Measurements from ENCODE around the gene RAD23A. TPM values are rescaled to one million over a fixed set of nuclear protein-coding genes. Genes with fewer than 3 reads are reported as not detected.
"Not testable (repeated sequence)": the region's sequence is repeated elsewhere in the genome, so short reads cannot be mapped to it uniquely, and the experiment has no call there.

The RAD23A gene
- total RNA-seq, 4 donors from 2014 or later = 138 to 218 (median 181) TPM

DNA sequence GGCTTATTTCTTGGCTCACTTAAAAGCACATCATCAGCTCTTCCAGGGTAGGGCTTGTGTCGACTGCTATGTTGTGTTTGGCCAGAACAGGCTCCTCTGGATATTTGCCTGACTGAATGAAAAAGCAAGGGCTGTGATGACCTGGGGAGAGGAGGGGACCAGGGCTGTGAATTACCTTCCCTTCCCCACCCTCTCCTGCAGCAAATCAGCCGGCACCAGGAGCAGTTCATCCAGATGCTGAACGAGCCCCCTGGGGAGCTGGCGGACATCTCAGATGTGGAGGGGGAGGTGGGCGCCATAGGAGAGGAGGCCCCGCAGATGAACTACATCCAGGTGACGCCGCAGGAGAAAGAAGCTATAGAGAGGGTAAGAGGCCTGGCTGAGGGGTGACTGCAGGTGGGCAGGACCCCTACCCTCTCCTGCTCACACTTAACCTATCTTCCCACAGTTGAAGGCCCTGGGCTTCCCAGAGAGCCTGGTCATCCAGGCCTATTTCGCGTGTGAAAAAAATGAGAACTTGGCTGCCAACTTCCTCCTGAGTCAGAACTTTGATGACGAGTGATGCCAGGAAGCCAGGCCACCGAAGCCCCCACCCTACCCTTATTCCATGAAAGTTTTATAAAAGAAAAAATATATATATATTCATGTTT is 7.0 kb downstream of the RAD23A start:
- H3K4me1 ChIP-seq = peaks cover 39 to 71% (median 54%) of the 10 kb centered on the region in 4 donors
- WGBS = 53% methylated on average over 12 of the region's 12 CpGs

DNA sequence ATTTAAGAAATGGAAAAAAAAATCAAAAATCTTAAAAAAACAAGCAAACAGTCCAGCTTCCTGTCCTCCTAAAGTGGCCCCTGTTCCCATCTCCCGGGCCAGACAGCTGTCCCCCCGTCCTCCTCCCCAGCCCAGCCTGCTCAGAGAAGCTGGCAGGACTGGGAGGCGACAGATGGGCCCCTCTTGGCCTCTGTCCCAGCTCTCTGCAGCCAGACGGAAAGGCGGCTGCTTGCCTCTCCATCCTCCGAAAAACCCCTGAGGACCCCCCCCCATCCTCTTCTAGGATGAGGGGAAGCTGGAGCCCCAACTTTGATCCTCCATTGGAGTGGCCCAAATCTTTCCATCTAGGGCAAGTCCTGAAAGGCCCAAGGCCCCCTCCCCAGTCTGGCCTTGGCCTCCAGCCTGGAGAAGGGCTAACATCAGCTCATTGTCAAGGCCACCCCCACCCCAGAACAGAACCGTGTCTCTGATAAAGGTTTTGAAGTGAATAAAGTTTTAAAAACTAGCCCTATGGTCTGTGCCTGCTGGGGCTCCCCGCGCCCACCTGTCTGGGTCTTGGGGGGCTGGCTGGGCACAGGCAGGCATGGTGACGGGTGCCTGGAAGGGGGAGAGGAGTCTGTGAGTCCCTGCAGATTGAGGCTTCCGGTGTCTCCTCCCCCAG is 7.6 kb downstream of the RAD23A start:
- WGBS = 12% methylated on average over 7 of the region's 11 CpGs
- H3K36me3 ChIP-seq = peaks cover 28 to 71% (median 66%) of the 10 kb centered on the region in 4 donors
- H3K4me1 ChIP-seq = peaks cover 39 to 67% (median 51%) of the 10 kb centered on the region in 4 donors
- H3K9me3 ChIP-seq = no peaks in the 10 kb centered on the region
- DNase-seq (ENCODE audit: extremely low spot score) = no peak
- no peaks in the 10 kb centered on the region for H3K27me3 ChIP-seq
- H3K27ac ChIP-seq (replicated peaks in 1 of 4) = peak overlapping the region; percentile 41 to 96 (median 53)
- H3K4me3 ChIP-seq = no peak overlapping the region
- TF ChIP-seq POLR2A (IDR thresholded peaks at IDR 0.05; ENCODE audit: low read depth) (no peak), POLR2AphosphoS5 (IDR thresholded peaks at IDR 0.05) (no peak), EP300 (IDR thresholded peaks at IDR 0.05) (no peak)
- TF ChIP-seq, protein P1, sequence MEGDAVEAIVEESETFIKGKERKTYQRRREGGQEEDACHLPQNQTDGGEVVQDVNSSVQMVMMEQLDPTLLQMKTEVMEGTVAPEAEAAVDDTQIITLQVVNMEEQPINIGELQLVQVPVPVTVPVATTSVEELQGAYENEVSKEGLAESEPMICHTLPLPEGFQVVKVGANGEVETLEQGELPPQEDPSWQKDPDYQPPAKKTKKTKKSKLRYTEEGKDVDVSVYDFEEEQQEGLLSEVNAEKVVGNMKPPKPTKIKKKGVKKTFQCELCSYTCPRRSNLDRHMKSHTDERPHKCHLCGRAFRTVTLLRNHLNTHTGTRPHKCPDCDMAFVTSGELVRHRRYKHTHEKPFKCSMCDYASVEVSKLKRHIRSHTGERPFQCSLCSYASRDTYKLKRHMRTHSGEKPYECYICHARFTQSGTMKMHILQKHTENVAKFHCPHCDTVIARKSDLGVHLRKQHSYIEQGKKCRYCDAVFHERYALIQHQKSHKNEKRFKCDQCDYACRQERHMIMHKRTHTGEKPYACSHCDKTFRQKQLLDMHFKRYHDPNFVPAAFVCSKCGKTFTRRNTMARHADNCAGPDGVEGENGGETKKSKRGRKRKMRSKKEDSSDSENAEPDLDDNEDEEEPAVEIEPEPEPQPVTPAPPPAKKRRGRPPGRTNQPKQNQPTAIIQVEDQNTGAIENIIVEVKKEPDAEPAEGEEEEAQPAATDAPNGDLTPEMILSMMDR (IDR thresholded peaks at IDR 0.05) = no peak
- intact Hi-C loops (cut with DNase I) = no loop called here

More for the DNA sequence above, 7.0 kb downstream of the RAD23A start:
- no peak for DNase-seq (ENCODE audit: extremely low spot score)
- peak overlapping the region; percentile 41 to 96 (median 53) for H3K27ac ChIP-seq (replicated peaks in 1 of 4)
- peaks cover 31 to 78% (median 72%) of the 10 kb centered on the region in 4 donors for H3K36me3 ChIP-seq
- H3K9me3 ChIP-seq = no peaks in the 10 kb centered on the region
- intact Hi-C loops (cut with DNase I) = no loop called here
- no peaks in the 10 kb centered on the region for H3K27me3 ChIP-seq
- H3K4me3 ChIP-seq = no peak overlapping the region
- TF ChIP-seq POLR2A (IDR thresholded peaks at IDR 0.05; ENCODE audit: low read depth) = no peak

DNA sequence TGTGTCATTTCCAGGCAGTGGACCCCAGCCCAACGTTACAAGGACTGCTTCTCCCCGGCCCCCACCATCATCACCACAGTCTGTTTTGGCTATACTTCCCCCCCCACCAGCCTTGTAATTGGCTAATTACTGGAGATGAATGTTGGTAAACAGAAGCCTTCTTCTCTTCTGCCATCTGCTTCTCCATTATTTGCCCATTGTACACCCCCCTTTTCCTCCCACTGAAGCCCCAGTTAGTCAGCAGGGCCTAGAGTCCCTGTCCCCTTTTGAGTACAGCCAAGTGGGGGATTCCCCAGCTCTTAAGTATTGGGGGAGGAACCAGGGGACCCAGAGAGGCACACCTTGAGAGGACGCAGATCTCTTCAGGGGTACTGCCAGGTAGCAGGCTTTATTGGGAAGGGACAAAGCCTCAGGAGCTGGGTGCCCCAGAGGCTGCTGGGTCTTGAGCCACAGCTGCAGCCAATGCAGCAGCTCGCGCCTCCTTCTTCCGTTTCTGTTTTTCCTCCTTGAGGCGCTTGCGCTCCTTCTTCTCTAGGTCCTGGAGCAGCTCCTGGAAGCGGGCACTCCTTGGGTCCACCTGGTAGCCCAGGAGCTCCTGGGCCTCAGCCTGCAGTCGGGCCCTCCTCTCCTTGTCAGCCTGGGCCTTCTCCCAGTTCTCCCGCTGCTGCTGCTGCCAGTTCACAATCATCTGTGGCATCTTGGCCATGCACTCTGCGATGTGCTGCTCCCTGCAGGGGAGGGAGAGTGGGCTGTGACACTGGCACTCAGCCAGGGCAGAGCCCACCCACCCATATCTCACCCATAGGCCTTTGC is 8.3 kb downstream of the RAD23A start:
- peak overlapping the region in 3 of 4 donors; percentile 45 to 96 (median 61) for H3K27ac ChIP-seq (replicated peaks in 1 of 4)

DNA sequence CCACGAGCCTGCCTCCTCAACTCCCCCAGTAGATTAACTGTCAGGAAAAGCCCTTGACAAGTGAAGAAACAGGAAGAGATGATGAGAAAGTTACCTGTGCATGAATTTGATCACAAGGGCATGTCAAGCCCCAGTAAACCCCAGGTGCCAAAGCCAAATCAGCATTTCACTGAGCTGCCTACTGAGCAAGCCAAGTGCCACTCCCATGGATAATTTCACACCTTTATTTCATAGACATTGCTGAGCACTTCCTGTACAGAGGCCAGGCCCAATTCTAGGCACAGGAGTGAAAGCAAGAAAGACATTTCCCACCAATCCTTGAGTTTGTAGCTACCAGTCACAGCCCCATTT is 8.9 kb downstream of the RAD23A start:
- peak overlapping the region in 2 of 4 donors; percentile 45 to 96 for H3K27ac ChIP-seq (replicated peaks in 1 of 4)
- peaks cover 39 to 61% (median 51%) of the 10 kb centered on the region in 4 donors for H3K4me1 ChIP-seq
- no peaks in the 10 kb centered on the region for H3K9me3 ChIP-seq
- peaks cover 15 to 58% (median 53%) of the 10 kb centered on the region in 4 donors for H3K36me3 ChIP-seq
- TF ChIP-seq, protein P1 (IDR thresholded peaks at IDR 0.05) = no peak
- no peak for TF ChIP-seq POLR2A (IDR thresholded peaks at IDR 0.05; ENCODE audit: low read depth)
- TF ChIP-seq EP300 (IDR thresholded peaks at IDR 0.05) = no peak
- no peak for TF ChIP-seq POLR2AphosphoS5 (IDR thresholded peaks at IDR 0.05)
- DNase-seq (ENCODE audit: extremely low spot score) = no peak
- intact Hi-C loops (cut with DNase I) = no loop called here
- no peak overlapping the region for H3K4me3 ChIP-seq
- WGBS = 63% methylated on average over 1 of the region's 1 CpG
- no peaks in the 10 kb centered on the region for H3K27me3 ChIP-seq

More for the DNA sequence above, 8.3 kb downstream of the RAD23A start:
- H3K9me3 ChIP-seq = no peaks in the 10 kb centered on the region
- H3K4me3 ChIP-seq = no peak overlapping the region
- 54% methylated on average over 11 of the region's 12 CpGs for WGBS
- H3K36me3 ChIP-seq = peaks cover 21 to 64% (median 59%) of the 10 kb centered on the region in 4 donors
- DNase-seq (ENCODE audit: extremely low spot score) = no peak
- no peaks in the 10 kb centered on the region for H3K27me3 ChIP-seq
- H3K4me1 ChIP-seq = peaks cover 39 to 61% (median 51%) of the 10 kb centered on the region in 4 donors
- intact Hi-C loops (cut with DNase I) = no loop called here
- TF ChIP-seq, protein P1 (IDR thresholded peaks at IDR 0.05) = no peak
- TF ChIP-seq EP300 (IDR thresholded peaks at IDR 0.05) (no peak), POLR2AphosphoS5 (IDR thresholded peaks at IDR 0.05) (no peak), POLR2A (IDR thresholded peaks at IDR 0.05; ENCODE audit: low read depth) (no peak)

DNA sequence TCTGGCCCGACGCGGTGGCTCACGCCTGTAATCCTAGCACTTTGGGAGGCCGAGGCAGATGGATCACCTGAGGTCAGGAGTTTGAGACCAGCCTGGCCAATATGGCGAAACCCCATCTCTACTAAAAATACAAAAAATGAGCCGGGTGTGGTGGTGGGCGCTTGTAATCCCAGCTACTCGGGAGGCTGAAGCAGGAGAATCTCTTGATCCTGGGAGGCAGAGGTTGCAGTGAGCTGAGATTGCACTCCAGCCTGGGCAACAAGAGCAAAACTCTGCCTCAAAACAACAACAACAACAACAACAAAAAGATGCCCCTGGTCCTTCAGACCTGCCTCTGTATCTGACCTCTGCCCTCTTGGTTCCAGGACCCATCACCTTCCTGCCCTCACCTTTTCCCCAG is 9.9 kb downstream of the RAD23A start:
- H3K27ac ChIP-seq (replicated peaks in 1 of 4) = peak overlapping the region; percentile 89 to 96 (median 91)
- H3K9me3 ChIP-seq; H3K27me3 ChIP-seq; intact Hi-C loops (cut with DNase I); DNase-seq (ENCODE audit: extremely low spot score): not testable (repeated sequence)
- H3K36me3 ChIP-seq = peaks cover 5 to 48% (median 43%) of the 10 kb centered on the region in 4 donors
- peaks cover 39 to 61% (median 51%) of the 10 kb centered on the region in 4 donors for H3K4me1 ChIP-seq
- H3K4me3 ChIP-seq = peak overlapping the region in 3 of 4 donors; percentile 84 to 98 (median 94)
- 83% methylated on average over 9 of the region's 9 CpGs for WGBS

Data from esophagus muscularis mucosa (tissue), 4 donors.